T1000 (cell line): ENCODE results near the gene N4BP2.
"Not testable (repeated sequence)": the region's sequence is repeated elsewhere in the genome, so short reads cannot be mapped to it uniquely, and the experiment has no call there.

ENCODE experiments used
- DNase-seq: peaks from one replicate; lab custom pipeline; 2025; ENCODE audit warnings: mixed read lengths; lab: John Stamatoyannopoulos, UW

N4BP2 gene

GRCh38 chr4:40087799-40088366 lies 31.2 kb downstream of the N4BP2 start:
- DNase-seq: no peak

DNA sequence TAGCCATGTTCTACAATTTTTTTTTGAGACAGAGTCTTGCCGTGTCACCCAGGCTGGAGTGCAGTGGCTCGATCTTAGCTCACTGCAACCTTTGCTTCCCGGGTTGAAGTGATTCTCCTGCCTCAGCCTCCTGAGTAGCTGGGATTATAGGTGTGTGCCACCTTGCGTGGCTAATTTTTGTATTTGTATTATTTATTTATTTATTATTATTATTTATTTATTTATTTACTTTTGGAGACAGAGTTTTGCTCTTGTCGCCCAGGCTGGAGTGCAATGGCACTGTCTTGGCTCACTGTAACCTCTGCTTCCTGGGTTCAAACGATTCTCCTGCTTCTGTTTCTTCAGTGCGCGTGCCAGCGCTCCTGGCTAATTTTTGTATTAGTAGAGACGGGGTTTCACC lies 36.8 kb downstream of the N4BP2 start:
- DNase-seq: not testable (repeated sequence)

GRCh38 chr4:40099010-40099409 lies 42.4 kb downstream of the N4BP2 start:
- DNase-seq: no peak

DNA sequence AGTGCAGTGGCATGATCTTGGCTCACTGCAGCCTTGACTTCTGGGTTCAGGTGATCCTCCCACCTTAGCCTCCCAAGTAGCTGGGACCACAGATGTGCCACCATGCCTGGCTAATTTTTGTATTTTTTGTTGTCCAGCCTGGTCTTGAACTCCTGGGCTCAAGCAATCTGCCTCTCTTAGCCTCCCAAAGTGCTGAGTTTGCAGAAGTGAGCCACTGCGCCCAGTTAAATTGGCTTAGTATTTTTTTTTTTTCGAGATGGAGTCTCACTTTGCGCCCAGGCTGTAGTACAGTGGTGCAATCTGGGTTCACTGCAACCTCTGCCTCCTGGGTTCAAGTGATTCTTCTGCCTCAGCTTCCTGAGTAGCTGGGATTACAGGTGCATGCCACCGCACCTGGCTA lies 50.5 kb downstream of the N4BP2 start:
- DNase-seq: not testable (repeated sequence)

DNA sequence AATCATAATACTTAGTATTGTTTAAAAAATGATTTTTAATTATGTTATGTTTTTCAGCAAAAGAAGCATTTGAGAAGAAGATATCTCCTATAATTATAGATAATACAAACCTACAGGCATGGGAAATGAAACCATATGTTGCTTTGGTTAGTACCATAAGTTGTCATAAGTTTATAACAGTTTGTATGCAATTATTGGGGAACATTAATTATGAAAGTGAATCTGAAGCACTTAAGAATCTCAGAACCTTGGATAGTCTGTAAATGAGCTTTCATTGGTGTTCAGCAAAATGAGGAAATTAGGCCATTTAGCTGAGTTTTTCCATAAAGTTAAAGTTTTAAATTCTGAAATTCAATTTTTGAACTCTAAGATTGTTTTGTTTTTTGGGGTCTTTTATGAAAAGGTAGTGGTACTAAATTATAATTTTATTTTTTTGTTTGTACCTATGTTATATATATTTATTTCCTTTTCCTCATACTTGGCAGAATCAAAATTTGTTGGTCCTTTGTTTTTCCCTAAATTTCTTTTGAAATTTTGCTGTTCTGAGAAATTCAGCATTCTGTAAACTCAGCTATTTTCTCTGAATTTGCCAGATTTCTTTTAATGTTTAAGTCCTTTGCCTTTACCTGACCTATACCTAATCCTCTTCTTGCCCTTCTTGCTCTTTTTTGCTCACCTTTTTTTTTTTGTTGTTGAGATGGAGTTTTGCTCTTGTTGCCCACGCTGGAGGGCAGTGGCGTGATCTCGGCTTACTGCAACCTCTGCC lies 55.6 kb downstream of the N4BP2 start:
- DNase-seq: no peak

- DNase-seq: no peak
Measured at GRCh38 chr4:40114206-40114605, 57.6 kb downstream of the N4BP2 start.

GRCh38 chr4:40118861-40119260 lies 62.2 kb downstream of the N4BP2 start:
- DNase-seq: no peak

DNA sequence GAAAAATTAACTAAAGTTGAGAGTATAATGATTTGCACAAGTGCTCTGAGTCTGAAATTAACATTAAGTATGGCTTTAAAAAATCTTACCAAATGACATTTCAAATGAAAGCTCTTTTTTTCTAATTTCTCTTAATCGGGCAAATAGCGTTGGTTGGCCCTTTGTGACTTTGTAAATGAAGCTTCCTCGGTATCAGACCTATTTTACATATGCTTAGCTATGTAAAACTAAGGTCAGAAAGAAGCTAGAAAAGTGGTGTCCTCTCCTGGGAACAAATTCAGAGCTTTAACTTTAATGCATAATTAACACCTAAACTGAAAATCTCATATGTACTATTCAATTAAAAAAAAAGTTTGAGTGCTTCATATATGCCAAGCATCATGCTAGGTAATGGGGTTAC lies 62.7 kb downstream of the N4BP2 start:
- no peak for DNase-seq

GRCh38 chr4:40121515-40121914 lies 64.9 kb downstream of the N4BP2 start:
- no peak for DNase-seq

- no peak for DNase-seq
Measured at GRCh38 chr4:40122941-40123340, 66.3 kb downstream of the N4BP2 start.

DNA sequence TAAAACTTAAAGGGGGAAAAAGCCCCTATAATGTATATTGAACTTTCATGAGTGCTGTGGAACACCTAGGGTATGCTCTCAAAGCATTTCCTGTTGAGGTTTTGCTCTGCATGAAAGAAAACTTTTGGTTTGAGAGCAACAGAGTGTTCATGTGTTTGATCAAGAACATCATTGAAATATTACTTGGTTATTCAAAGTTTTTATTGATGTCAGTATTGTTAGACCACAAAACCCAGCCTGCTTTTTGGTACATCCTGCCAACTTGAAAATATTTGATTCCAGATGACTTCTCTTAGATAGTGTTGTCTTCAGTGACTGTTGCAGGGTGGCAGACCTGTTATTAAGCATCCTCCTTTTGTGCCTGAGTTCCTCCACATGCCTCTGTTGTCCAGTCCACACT lies 68.0 kb downstream of the N4BP2 start:
- DNase-seq: no peak

- DNase-seq: no peak
Measured at GRCh38 chr4:40130401-40131036, 73.9 kb downstream of the N4BP2 start.

DNA sequence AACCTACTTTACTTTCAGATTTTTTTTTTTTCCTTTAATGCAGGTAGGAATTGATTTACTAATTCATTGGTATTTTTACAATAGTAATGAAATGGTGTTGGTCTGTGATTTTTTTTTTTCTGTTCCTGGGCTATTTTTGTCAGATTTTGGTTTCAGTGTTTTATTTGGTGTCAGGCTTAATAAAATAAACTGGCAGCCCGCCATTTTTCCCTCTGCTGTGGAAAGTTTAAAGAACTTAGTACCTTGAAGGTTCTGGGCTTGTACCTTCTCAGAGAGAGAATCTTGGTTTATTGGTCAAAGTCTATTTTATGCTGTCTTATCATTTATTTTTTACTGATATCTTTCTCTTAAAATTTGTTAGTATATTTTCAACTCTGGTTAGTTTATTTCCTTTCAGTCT lies 76.2 kb downstream of the N4BP2 start:
- no peak for DNase-seq

- DNase-seq: no peak
Measured at GRCh38 chr4:40134206-40134917, 77.7 kb downstream of the N4BP2 start.

DNA sequence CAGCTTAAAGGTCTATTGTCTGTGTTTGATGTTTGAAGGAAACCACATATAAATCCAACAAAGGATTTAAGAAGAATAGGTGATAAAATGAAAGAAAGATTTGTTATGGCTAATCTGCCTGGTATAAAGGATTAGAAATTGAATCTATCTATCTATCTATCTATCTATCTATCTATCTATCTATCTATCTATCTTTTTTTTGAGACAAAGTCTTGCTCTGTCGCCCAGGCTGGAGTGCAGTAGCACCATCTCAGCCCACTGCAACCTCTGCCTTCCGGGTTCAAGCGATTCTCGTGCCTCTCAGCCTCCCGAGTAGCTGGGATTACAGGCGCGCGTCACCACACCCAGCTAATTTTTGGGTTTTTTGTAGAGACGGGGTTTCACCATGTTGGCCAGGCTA lies 79.6 kb downstream of the N4BP2 start:
- DNase-seq: not testable (repeated sequence)

GRCh38 chr4:40140196-40140595 lies 83.5 kb downstream of the N4BP2 start:
- DNase-seq: no peak

DNA sequence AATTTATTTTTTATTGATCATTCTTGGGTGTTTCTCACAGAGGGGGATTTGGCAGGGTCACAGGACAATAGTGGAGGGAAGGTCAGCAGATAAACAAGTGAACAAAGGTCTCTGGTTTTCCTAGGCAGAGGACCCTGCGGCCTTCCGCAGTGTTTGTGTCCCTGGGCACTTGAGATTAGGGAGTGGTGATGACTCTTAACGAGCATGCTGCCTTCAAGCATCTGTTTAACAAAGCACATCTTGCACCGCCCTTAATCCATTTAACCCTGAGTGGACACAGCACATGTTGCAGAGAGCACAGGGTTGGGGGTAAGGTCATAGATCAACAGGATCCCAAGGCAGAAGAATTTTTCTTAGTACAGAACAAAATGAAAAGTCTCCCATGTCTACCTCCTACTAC lies 83.9 kb downstream of the N4BP2 start:
- DNase-seq: not testable (repeated sequence)

DNA sequence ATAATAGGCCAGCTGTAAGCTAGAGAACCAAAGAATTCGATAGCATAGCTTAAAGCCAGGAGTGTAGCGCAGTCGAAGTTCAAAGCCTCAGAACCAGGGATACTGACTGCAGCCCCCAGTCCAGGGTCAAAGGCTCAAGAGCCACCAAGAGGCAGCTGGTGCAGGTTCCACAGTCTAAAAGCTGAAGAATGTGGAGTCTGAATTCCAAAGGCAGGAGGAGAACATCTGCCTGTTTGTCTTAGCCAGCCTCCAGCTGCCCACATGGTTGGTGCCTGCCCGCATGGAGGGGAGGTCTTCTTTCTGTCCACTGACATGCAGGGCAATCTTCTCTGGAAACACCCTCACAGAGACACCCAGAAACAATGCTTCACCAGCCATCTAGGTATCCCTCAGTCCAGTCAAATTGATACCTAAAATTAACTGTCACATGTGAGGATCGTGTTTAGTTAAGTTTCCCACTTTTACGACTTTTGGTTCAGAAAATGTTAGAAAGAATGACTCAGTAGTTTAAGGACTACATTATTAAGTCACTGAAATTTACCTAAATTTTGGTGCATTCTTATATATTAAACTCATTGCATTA lies 87.4 kb downstream of the N4BP2 start:
- no peak for DNase-seq

DNA sequence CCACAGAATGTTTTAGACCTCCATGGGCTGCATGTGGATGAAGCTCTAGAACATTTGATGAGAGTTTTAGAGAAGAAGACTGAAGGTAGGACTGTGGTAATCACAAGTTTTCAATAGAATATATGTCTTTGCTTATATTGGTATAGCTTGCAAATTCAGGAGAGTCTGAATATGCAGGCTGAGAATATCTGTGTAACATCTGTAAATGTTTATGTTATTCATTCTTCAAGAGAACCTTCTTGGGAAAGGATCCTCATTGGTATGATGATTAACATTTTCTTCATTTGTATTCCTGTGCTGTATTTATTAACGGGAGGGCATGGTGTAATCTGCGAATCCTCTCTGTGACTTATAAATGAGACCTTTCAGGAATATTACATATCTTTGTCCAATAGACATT lies 88.1 kb downstream of the N4BP2 start:
- no peak for DNase-seq

DNA sequence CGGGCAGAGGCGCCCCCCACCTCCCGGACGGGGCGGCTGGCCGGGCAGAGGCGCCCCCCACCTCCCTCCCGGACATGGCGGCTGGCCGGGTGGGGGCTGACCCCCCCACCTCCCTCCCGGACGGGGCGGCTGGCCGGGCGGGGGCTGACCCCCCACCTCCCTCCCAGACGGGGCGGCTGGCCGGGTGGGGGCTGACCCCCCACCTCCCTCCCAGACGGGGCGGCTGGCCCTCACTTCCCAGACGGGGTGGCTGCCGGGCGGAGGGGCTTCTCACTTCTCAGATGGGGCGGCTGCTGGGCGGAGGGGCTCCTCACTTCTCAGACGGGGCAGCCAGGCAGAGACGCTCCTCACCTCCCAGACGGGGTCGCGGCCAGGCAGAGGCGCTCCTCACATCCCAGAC lies 90.8 kb downstream of the N4BP2 start:
- not testable (repeated sequence) for DNase-seq

DNA sequence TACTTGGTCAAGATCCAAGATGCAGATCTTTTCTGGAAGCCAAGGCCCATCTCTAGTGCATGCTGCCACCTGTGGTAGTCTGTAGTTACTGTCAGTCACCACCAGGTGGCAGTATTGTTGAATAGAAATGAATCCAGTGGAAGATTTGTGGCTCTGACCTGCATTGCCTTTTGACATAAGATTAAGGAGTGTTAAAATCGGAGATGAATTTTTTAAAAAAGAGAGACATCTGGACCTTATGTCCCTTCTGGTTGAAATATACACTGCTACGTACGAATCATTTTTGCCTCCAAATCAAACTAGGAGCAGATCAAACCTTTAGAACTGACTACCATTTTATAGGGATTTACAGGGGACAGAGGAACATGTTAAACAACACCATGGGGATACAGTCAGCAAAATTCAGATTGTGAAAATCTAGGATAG lies 93.3 kb downstream of the N4BP2 start:
- peak; percentile 62 for DNase-seq

GRCh38 chr4:40150932-40151331 lies 94.3 kb downstream of the N4BP2 start:
- no peak for DNase-seq
